Muscle of leg (tissue), 11 donors: ENCODE data around the gene ARHGAP18. TPM values are rescaled to one million over a fixed set of nuclear protein-coding genes. Genes with fewer than 3 reads are reported as not detected.

Source experiments
- DNase-seq: peaks from one replicate; pipeline ENCODE4 v3.0.0; 2013
- H3K27ac ChIP-seq: one replicate; pipeline ENCODE4 v1.5.1; 2013; ENCODE audit warnings: mild to moderate bottlenecking, low read length, control low read depth
- H3K27me3 ChIP-seq: one replicate; pipeline ENCODE4 v1.6.1; 2013; ENCODE audit warnings: low read length; ENCODE audit not compliant: control insufficient read depth, insufficient read depth
- H3K36me3 ChIP-seq: one replicate; pipeline ENCODE4 v1.6.1; 2013; ENCODE audit warnings: low read length; ENCODE audit not compliant: control insufficient read depth, insufficient read depth
- H3K4me1 ChIP-seq: one replicate; pipeline ENCODE4 v1.6.1; 2013; ENCODE audit warnings: low read length; ENCODE audit not compliant: control insufficient read depth, insufficient read depth
- H3K4me3 ChIP-seq: one replicate; pipeline ENCODE4 v1.5.1; 2013; ENCODE audit warnings: low read length, control low read depth
- H3K9me3 ChIP-seq: replicated peaks from 2 replicates; pipeline ENCODE4 v1.6.1; 2013; ENCODE audit warnings: low read depth, low read length; ENCODE audit not compliant: control insufficient read depth
- WGBS: methylation state at CpG from one replicate; pipeline ENCODE4 v1.1.5; 2013; ENCODE audit warnings: missing lambda C conversion rate; ENCODE audit not compliant: insufficient coverage; 5-methylcytosine and 5-hydroxymethylcytosine counted together
- polyA plus RNA-seq, 8 donors: library from polyadenylated mRNA; unstranded; fragments of 120-200 nt; gene quantifications; one replicate each; pipeline versions ENCODE4 v1.2.1 to v1.2.3, GENCODE V29; 2013; ENCODE audit warnings: inconsistent platforms in 1 of 8, low replicate concordance in 1 of 8; ENCODE audit not compliant: insufficient read length in 8 of 8, insufficient read depth in 1 of 8
- total RNA-seq: library from RNA; stranded (reverse); fragments of 120-200 nt; gene quantifications from one replicate; pipeline ENCODE4 v1.2.4, GENCODE V29; 2013

The ARHGAP18 gene
- total and polyA plus RNA-seq, 9 donors: 14.2 to 22.8 (median 18.5) TPM

- WGBS: no CpG with 5 or more reads among the region's 5 CpGs
- H3K27me3 ChIP-seq: no peaks in the 10 kb centered on the region
- H3K27ac ChIP-seq: peak overlapping the region; percentile 92
- DNase-seq: peak; percentile 94
- H3K9me3 ChIP-seq: no peaks in the 10 kb centered on the region
- peak overlapping the region; percentile 18 for H3K4me3 ChIP-seq
- peaks cover 9% of the 10 kb centered on the region for H3K4me1 ChIP-seq
- H3K36me3 ChIP-seq: no peaks in the 10 kb centered on the region
These were observed 63.3 kb downstream of the ARHGAP18 start for GRCh38 chr6:129646642-129647041.

GRCh38 chr6:129645830-129646579 lies 64.0 kb downstream of the ARHGAP18 start:
- H3K4me1 ChIP-seq: peaks cover 9% of the 10 kb centered on the region
- no peak overlapping the region for H3K4me3 ChIP-seq
- H3K27me3 ChIP-seq: no peaks in the 10 kb centered on the region
- WGBS: no CpG with 5 or more reads among the region's 3 CpGs
- peak overlapping the region; percentile 92 for H3K27ac ChIP-seq
- no peak for DNase-seq
- no peaks in the 10 kb centered on the region for H3K36me3 ChIP-seq
- H3K9me3 ChIP-seq: no peaks in the 10 kb centered on the region

- 8% methylated on average over 5 of the region's 6 CpGs for WGBS
- H3K4me1 ChIP-seq: peaks cover 9% of the 10 kb centered on the region
- peak overlapping the region; percentile 92 for H3K27ac ChIP-seq
- no peaks in the 10 kb centered on the region for H3K9me3 ChIP-seq
- no peak overlapping the region for H3K4me3 ChIP-seq
- no peaks in the 10 kb centered on the region for H3K27me3 ChIP-seq
- no peaks in the 10 kb centered on the region for H3K36me3 ChIP-seq
- peak; percentile 79 for DNase-seq
These were observed 64.7 kb downstream of the ARHGAP18 start for GRCh38 chr6:129645106-129645829.

GRCh38 chr6:129644567-129645015 lies 65.4 kb downstream of the ARHGAP18 start:
- H3K36me3 ChIP-seq: no peaks in the 10 kb centered on the region
- H3K27me3 ChIP-seq: no peaks in the 10 kb centered on the region
- no peak overlapping the region for H3K4me3 ChIP-seq
- peak; percentile 55 for DNase-seq
- no CpG with 5 or more reads among the region's 1 CpG for WGBS
- H3K4me1 ChIP-seq: peaks cover 9% of the 10 kb centered on the region
- peak overlapping the region; percentile 92 for H3K27ac ChIP-seq
- H3K9me3 ChIP-seq: no peaks in the 10 kb centered on the region

- 80% methylated on average over 1 of the region's 3 CpGs for WGBS
- Histone ChIP-seq H3K27me3 (no peaks in the 10 kb centered on the region), H3K4me3 (no peak overlapping the region), H3K27ac (peak overlapping the region; percentile 92), H3K4me1 (peaks cover 9% of the 10 kb centered on the region), H3K36me3 (no peaks in the 10 kb centered on the region), H3K9me3 (no peaks in the 10 kb centered on the region)
- no peak for DNase-seq
These were observed 66.0 kb downstream of the ARHGAP18 start for GRCh38 chr6:129643968-129644367.

- Histone ChIP-seq H3K4me3 (no peak overlapping the region), H3K36me3 (no peaks in the 10 kb centered on the region), H3K27me3 (no peaks in the 10 kb centered on the region), H3K27ac (peak overlapping the region; percentile 49), H3K4me1 (peaks cover 11% of the 10 kb centered on the region), H3K9me3 (no peaks in the 10 kb centered on the region)
- whole genome bisulfite sequencing: no CpG with 5 or more reads among the region's 3 CpGs
- no peak for DNase-seq
These were observed 66.8 kb downstream of the ARHGAP18 start for GRCh38 chr6:129643176-129643575.

GRCh38 chr6:129642322-129642721 lies 67.7 kb downstream of the ARHGAP18 start:
- no peaks in the 10 kb centered on the region for H3K27me3 ChIP-seq
- no peak overlapping the region for H3K27ac ChIP-seq
- DNase-seq: no peak
- H3K9me3 ChIP-seq: no peaks in the 10 kb centered on the region
- peaks cover 2% of the 10 kb centered on the region for H3K36me3 ChIP-seq
- peaks cover 11% of the 10 kb centered on the region for H3K4me1 ChIP-seq
- H3K4me3 ChIP-seq: no peak overlapping the region

- no peak overlapping the region for H3K27ac ChIP-seq
- no peak overlapping the region for H3K4me3 ChIP-seq
- peaks cover 9% of the 10 kb centered on the region for H3K36me3 ChIP-seq
- H3K4me1 ChIP-seq: peaks cover 11% of the 10 kb centered on the region
- no peaks in the 10 kb centered on the region for H3K27me3 ChIP-seq
- DNase-seq: no peak
- no peaks in the 10 kb centered on the region for H3K9me3 ChIP-seq
These were observed 68.6 kb downstream of the ARHGAP18 start for GRCh38 chr6:129641344-129641743.

- Histone ChIP-seq H3K36me3 (peaks cover 9% of the 10 kb centered on the region), H3K9me3 (no peaks in the 10 kb centered on the region), H3K27ac (peak overlapping the region; percentile 79), H3K4me1 (peaks cover 8% of the 10 kb centered on the region), H3K4me3 (no peak overlapping the region), H3K27me3 (no peaks in the 10 kb centered on the region)
- peak; percentile 82 for DNase-seq
These were observed 71.3 kb downstream of the ARHGAP18 start for GRCh38 chr6:129638686-129639085.

- 24% methylated on average over 2 of the region's 8 CpGs for WGBS
- H3K27me3 ChIP-seq: no peaks in the 10 kb centered on the region
- H3K9me3 ChIP-seq: no peaks in the 10 kb centered on the region
- H3K4me3 ChIP-seq: no peak overlapping the region
- peaks cover 7% of the 10 kb centered on the region for H3K4me1 ChIP-seq
- peak; percentile 77 for DNase-seq
- H3K27ac ChIP-seq: peak overlapping the region; percentile 79
- H3K36me3 ChIP-seq: peaks cover 9% of the 10 kb centered on the region
These were observed 71.8 kb downstream of the ARHGAP18 start for GRCh38 chr6:129638055-129638684.
